ENCODE results near the gene ELL. TPM values are rescaled to one million over a fixed set of nuclear protein-coding genes. Genes with fewer than 3 reads are reported as not detected.

Gene ELL
- polyA plus RNA-seq, 1 donor from 2014 or later = 7.2 TPM

- Histone ChIP-seq H3K79me2 (replicated peaks; ENCODE audit: insufficient read depth, low read length) (peaks cover 22% of the 10 kb centered on the region), H3K27ac (ENCODE audit: low read length) (peak overlapping the region; percentile 78)
- TF ChIP-seq EZH2 (IDR thresholded peaks at IDR 0.05; ENCODE audit: borderline replicate concordance, insufficient read depth, low read length, poor library complexity, severe bottlenecking) = no peak
- TF ChIP-seq POLR2AphosphoS5 (IDR thresholded peaks at IDR 0.05) = no peak
- TF ChIP-seq EP300 (conservative IDR thresholded peaks at IDR 0.05; ENCODE audit: poor library complexity, severe bottlenecking) = no peak
Observed at GRCh38 chr19:18520848-18521691, 800 bp downstream of the ELL start.

GRCh38 chr19:18519962-18520847, 1.7 kb downstream of the ELL start:
- Histone ChIP-seq H3K36me3 (ENCODE audit: insufficient read depth, low read length) (no peaks in the 10 kb centered on the region), H3K79me2 (replicated peaks; ENCODE audit: insufficient read depth, low read length) (peaks cover 27% of the 10 kb centered on the region), H3K4me3 (ENCODE audit: low read length) (peak overlapping the region; percentile 98), H2AFZ (ENCODE audit: low read depth, low read length) (no peak overlapping the region), H3K27me3 (ENCODE audit: insufficient read depth, low read depth, low read length) (no peaks in the 10 kb centered on the region), H4K20me1 (ENCODE audit: insufficient read depth) (no peaks in the 10 kb centered on the region), H3K9ac (ENCODE audit: low read length) (peak overlapping the region; percentile 90), H3K9me3 (ENCODE audit: low read length) (no peaks in the 10 kb centered on the region), H3K9me2 (ENCODE audit: insufficient read depth, low read length) (no peaks in the 10 kb centered on the region), H3K27ac (ENCODE audit: low read length) (no peak overlapping the region), H3K4me2 (ENCODE audit: low read length) (peak overlapping the region; percentile 94), H3F3A (ENCODE audit: insufficient read depth, low read length, poor library complexity, severe bottlenecking) (no peaks in the 10 kb centered on the region)
- no peak for TF ChIP-seq TAF1 (IDR thresholded peaks at IDR 0.05; ENCODE audit: low read depth)
- peak; percentile 57 for TF ChIP-seq SMC3 (conservative IDR thresholded peaks at IDR 0.05; ENCODE audit: poor library complexity)
- TF ChIP-seq EZH2 (IDR thresholded peaks at IDR 0.05; ENCODE audit: borderline replicate concordance, insufficient read depth, low read length, poor library complexity, severe bottlenecking) = no peak
- TF ChIP-seq EP300 (conservative IDR thresholded peaks at IDR 0.05; ENCODE audit: poor library complexity, severe bottlenecking) = no peak
- no peak for TF ChIP-seq POLR2AphosphoS5 (IDR thresholded peaks at IDR 0.05)
- peak; percentile 65 for TF ChIP-seq RAD21 (conservative IDR thresholded peaks at IDR 0.05)
- no peak for TF ChIP-seq MXI1 (conservative IDR thresholded peaks at IDR 0.05; ENCODE audit: poor library complexity, severe bottlenecking)
- TF ChIP-seq CTCF (IDR thresholded peaks at IDR 0.05; ENCODE audit: poor library complexity, severe bottlenecking) = peak; percentile 81
- no peak for TF ChIP-seq REST (IDR thresholded peaks at IDR 0.05; ENCODE audit: borderline replicate concordance)

More at GRCh38 chr19:18520848-18521691, 800 bp downstream of the ELL start:
- Histone ChIP-seq H3K4me2 (ENCODE audit: low read length) (peak overlapping the region; percentile 94), H3K27me3 (ENCODE audit: insufficient read depth, low read depth, low read length) (no peaks in the 10 kb centered on the region), H2AFZ (ENCODE audit: low read depth, low read length) (no peak overlapping the region), H3K36me3 (ENCODE audit: insufficient read depth, low read length) (no peaks in the 10 kb centered on the region), H3K9me3 (ENCODE audit: low read length) (no peaks in the 10 kb centered on the region), H3F3A (ENCODE audit: insufficient read depth, low read length, poor library complexity, severe bottlenecking) (no peaks in the 10 kb centered on the region), H4K20me1 (ENCODE audit: insufficient read depth) (no peaks in the 10 kb centered on the region), H3K9me2 (ENCODE audit: insufficient read depth, low read length) (no peaks in the 10 kb centered on the region), H3K4me3 (ENCODE audit: low read length) (peak overlapping the region; percentile 98), H3K9ac (ENCODE audit: low read length) (peak overlapping the region; percentile 90)
